Liver (tissue), 3 donors: ENCODE data around the gene RFPL1.
A peak's percentile ranks its signal among the peaks of the same experiment; 100 is the strongest.
"Not testable (repeated sequence)": the region's sequence is repeated elsewhere in the genome, so short reads cannot be mapped to it uniquely, and the experiment has no call there.

ENCODE experiments used
- ATF3 ChIP-seq: IDR thresholded peaks from 2 replicates; pipeline ENCODE4 v1.6.1; 2016; ENCODE audit warnings: antibody characterized with exemption
- CTCF ChIP-seq: fragments of 150-350 bp; IDR thresholded peaks from 2 replicates; pipeline ENCODE4 v1.5.1; 2017; ENCODE audit warnings: improper control_type of control experiment, low read depth, low read length; ENCODE audit not compliant: missing input control
- FOXA1 ChIP-seq: IDR thresholded peaks from 2 replicates; pipeline ENCODE4 v1.6.1; 2016; ENCODE audit warnings: antibody characterized with exemption
- GABPA ChIP-seq, 2 donors: IDR thresholded peaks in 1 of 2; conservative IDR thresholded peaks in 1 of 2; 2 replicates each; pipeline ENCODE4 v1.6.1; 2016; ENCODE audit warnings: antibody characterized with exemption in 2 of 2, mild to moderate bottlenecking in 1 of 2, moderate library complexity in 1 of 2
- MAX ChIP-seq: IDR thresholded peaks from 2 replicates; pipeline ENCODE4 v1.6.1; 2016; ENCODE audit warnings: antibody characterized with exemption
- RAD21 ChIP-seq, 2 donors: IDR thresholded peaks; 2 replicates each; pipeline ENCODE4 v1.6.1; 2016; ENCODE audit warnings: antibody characterized with exemption in 2 of 2, mild to moderate bottlenecking in 2 of 2
- TAF1 ChIP-seq: conservative IDR thresholded peaks from 2 replicates; pipeline ENCODE4 v1.6.1; 2016; ENCODE audit warnings: antibody characterized with exemption, mild to moderate bottlenecking
- YY1 ChIP-seq: IDR thresholded peaks from 2 replicates; pipeline ENCODE4 v1.6.1; 2016; ENCODE audit warnings: antibody characterized with exemption, mild to moderate bottlenecking
- ZBTB33 ChIP-seq: IDR thresholded peaks from 2 replicates; pipeline ENCODE4 v1.6.1; 2016; ENCODE audit warnings: antibody characterized with exemption
- donor health status: healthy.
- donor health status: healthy.

GRCh38 chr22:29412772-29413171, 25.6 kb upstream of the RFPL1 start:
- TF ChIP-seq CTCF (peak; percentile 37), RAD21 (IDR thresholded peaks at IDR 0.05) (peak; percentile 50 to 63)
- TF ChIP-seq TAF1; ATF3; YY1; FOXA1; GABPA (IDR thresholded peaks at IDR 0.05 in 1 of 2, conservative IDR thresholded peaks at IDR 0.05 in 1 of 2); MAX; ZBTB33: not testable (repeated sequence)
